Measurements from ENCODE around the gene ZNF784. TPM values are rescaled to one million over a fixed set of nuclear protein-coding genes. Genes with fewer than 3 reads are reported as not detected.

Gene ZNF784
- total and polyA plus RNA-seq, 2 of the 13 experiments (the other 11 are each of a cell fraction or from before 2014, with no cell fraction given) = 4.1 to 4.2 TPM

DNA sequence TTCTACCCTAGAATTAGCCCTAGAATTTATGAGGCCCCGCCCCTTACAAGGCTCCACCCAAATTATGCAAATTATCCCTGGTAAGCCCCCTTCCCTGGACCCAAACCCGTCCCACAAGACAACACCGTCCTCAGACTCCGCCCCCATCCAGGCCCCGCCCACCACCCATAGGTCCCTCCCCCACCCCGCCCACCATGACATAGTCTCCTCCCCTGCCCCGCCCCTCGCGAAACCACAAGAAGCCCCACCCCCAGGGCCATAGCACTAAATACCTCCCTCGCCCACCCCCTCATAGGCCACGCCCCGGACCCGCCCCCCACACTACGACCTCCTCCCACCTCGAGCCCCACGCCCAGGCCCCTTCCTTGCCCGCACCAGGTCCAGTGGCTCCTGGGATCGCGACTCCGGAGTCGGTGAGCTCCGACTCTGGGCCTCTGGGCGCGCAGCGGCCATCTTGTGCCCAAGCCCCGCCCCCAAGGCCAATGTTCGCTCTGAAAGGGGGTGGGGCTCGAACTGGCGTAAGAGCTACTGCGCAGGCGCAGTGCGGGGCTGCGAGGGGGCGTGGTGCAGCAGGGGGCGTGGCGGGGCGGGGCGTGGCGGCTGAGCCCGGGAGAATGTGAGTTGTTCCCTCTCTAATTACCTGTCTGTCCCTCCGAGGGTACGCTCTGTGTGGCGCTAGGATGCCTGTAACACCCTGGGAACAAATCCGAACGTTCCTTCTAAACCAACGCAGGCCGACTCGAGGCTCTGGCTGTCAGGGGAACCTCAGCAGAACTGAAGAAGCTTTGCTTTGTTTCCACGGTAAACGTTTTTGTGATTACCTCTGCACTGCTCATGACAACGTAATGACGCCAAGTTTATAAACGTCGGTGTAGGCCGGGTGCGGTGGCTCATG is at the start of gene ZNF784 (continued):
- TF ChIP-seq, protein P1, sequence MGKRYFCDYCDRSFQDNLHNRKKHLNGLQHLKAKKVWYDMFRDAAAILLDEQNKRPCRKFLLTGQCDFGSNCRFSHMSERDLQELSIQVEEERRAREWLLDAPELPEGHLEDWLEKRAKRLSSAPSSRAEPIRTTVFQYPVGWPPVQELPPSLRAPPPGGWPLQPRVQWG (CRISPR knock-in tag; IDR thresholded peaks at IDR 0.05; ENCODE audit: borderline replicate concordance, low read depth) = no peak
- TF ChIP-seq, protein P2, sequence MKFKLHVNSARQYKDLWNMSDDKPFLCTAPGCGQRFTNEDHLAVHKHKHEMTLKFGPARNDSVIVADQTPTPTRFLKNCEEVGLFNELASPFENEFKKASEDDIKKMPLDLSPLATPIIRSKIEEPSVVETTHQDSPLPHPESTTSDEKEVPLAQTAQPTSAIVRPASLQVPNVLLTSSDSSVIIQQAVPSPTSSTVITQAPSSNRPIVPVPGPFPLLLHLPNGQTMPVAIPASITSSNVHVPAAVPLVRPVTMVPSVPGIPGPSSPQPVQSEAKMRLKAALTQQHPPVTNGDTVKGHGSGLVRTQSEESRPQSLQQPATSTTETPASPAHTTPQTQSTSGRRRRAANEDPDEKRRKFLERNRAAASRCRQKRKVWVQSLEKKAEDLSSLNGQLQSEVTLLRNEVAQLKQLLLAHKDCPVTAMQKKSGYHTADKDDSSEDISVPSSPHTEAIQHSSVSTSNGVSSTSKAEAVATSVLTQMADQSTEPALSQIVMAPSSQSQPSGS (CRISPR knock-in tag; IDR thresholded peaks at IDR 0.05) = no peak

DNA sequence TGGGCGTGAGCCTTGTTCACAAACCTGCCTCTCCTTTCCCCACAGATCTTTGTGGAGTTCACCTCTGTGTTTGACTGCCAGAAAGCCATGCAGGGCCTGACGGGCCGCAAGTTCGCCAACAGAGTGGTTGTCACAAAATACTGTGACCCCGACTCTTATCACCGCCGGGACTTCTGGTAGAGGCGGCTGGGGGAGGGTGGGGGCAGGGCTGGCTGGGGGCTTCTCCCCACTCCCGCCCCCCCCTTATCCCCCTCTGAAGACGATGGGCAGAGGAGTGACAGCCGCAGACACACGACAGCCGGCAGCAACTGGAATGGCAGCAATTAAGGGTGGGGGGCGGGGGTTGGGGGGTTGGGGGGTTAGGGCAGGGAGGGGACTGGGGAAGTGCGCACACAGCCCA is 49.5 kb upstream of the ZNF784 start:
- 0 out of 2 replicates have a peak overlapping the region, but pooled peaks have one; percentile 94 for H3K9ac ChIP-seq (ENCODE audit: insufficient read depth, low read depth, low read length)
- DNase-seq (ENCODE audit: low spot score) = no peak
- H4K20me1 ChIP-seq (ENCODE audit: insufficient read depth, low read length) = peaks cover 28% of the 10 kb centered on the region
- peaks cover 68% of the 10 kb centered on the region for H3K79me2 ChIP-seq (ENCODE audit: insufficient read depth, low read length)
- H3K9me3 ChIP-seq (ENCODE audit: low read length) = no peaks in the 10 kb centered on the region
- ChIA-PET CTCF (ENCODE audit: low intra/inter-chr PET ratio, low total read pairs) (no interaction called here), POLR2A (interaction anchor here (1.3 to 1.5 kb wide), 2 partner anchors 10 to 19 kb away, joined by 4 to 7 read pairs; partner anchors contain the start of gene U2AF2)
- H3K27ac ChIP-seq (ENCODE audit: extremely low read length, insufficient read depth, low read length) = no peak overlapping the region
- no peak for TF ChIP-seq HHEX (CRISPR knock-in tag; IDR thresholded peaks at IDR 0.05)
- TF ChIP-seq ZNF484 (CRISPR knock-in tag; IDR thresholded peaks at IDR 0.05; ENCODE audit: borderline replicate concordance, low read depth) = no peak
- TF ChIP-seq KDM5A (IDR thresholded peaks at IDR 0.05; ENCODE audit: borderline replicate concordance, low read length) = no peak
- no peak for TF ChIP-seq NR2F1 (CRISPR knock-in tag; IDR thresholded peaks at IDR 0.05)
- TF ChIP-seq ZNF781 (CRISPR knock-in tag; IDR thresholded peaks at IDR 0.05; ENCODE audit: borderline replicate concordance, not compliant biosample characterization) = no peak
- TF ChIP-seq ZNF660 (CRISPR knock-in tag; IDR thresholded peaks at IDR 0.05; ENCODE audit: borderline replicate concordance, low read depth) = no peak
- TF ChIP-seq ZNF33B (CRISPR knock-in tag; IDR thresholded peaks at IDR 0.05) = no peak
- in situ Hi-C loops (cut with HindIII; ENCODE audit: extremely low pct_ligation_motif_present, low pct_unique_long_range_greater_than_20kb) (no loop called here), intact Hi-C loops (cut with micrococcal nuclease; ENCODE audit: unreplicated experiment) (no loop called here)
- peak overlapping the region; percentile 58; the same call in 1 of the 2 replicates for H3K4me2 ChIP-seq (ENCODE audit: low read depth, low read length)
- BruUV-seq (replicated peaks) = no TSS peak
- peaks cover 27 to 48% of the 10 kb centered on the region in 2 experiments; a peak in 4 of 5 replicates for H3K36me3 ChIP-seq (replicated peaks in 1 of 2; ENCODE audit: control insufficient read depth in 1 of 2, insufficient read depth in 2 of 2, low read length in 2 of 2)
- H2AFZ ChIP-seq (ENCODE audit: low read length) = no peak overlapping the region
- no peak for FAIRE-seq
- 96% methylated on average over 13 of the region's 15 CpGs for WGBS (ENCODE audit: low lambda C conversion rate)
- no peak overlapping the region for H3K4me3 ChIP-seq (replicated peaks in 1 of 3; ENCODE audit: insufficient read depth in 1 of 3, low read depth in 2 of 3, low read length in 3 of 3)
- H3K27me3 ChIP-seq (ENCODE audit: control insufficient read depth in 1 of 2, insufficient read depth in 2 of 2, low read length in 2 of 2) = no peaks in the 10 kb centered on the region; a peak in 1 of 5 replicates
- ATAC-seq = no peak
- H3K4me1 ChIP-seq (ENCODE audit: insufficient read depth, low read length) = peaks cover 34% of the 10 kb centered on the region

All from HepG2 (cell line).